DMS 273 treated with DMSO at 0.1 percent for 48 hours (cell line): Measurements from ENCODE around the gene CLEC16A.

Source experiments
- DNase-seq: peaks from one replicate; lab custom pipeline; 2025; lab: John Stamatoyannopoulos, UW

CLEC16A gene

DNA sequence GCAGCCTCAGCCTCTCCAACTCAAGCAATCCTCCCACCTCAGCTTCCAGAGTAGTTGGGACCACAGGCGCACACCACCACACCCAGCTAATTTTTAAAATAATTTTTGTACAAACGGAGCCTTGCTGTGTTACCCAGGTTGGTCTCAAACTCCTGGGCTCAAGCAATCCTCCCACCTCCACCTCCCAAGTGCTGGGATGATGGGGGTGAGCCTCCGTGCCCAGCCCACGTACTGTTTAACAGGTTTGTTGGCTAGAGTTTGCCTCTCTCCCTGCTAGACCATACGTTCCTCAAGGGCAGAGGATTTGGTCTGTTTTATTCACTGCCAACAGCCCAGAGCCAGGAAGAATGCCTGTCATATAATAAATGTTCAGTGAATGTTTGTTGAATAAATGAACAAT lies 285.1 kb downstream of the CLEC16A start:
- DNase-seq = no peak

- DNase-seq = no peak
These were observed 285.5 kb downstream of the CLEC16A start for GRCh38 chr16:11229906-11230305.

DNA sequence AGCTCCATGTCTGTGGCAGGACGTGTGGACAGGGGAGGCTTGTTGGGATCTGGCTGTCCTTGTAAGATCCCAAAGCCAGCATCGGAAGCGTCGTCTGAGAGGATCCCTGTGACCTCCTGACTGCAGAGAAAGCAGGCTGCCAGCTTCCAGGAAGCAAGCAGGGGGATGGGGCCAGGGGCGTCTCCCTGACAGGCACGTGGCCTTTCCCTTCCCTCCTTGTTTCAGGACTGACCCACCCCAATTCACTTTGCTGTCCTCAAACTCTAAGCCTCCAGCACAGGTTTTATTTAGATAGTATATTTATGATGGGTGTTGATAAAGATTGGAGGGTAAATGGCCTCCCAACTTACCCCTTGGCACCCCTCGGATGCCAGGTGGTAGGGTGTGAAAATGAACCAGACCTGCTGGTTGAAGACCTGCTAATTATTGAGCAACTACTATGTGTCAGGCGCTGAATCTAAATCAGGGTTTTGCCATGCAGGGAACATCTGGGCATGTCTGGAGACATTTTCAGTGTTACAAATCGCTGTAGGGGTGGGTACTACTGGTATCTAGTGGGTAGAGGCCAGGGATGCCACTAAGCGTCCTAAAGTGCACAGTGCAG lies 287.1 kb downstream of the CLEC16A start:
- DNase-seq = no peak
